ENCODE results near the gene BTBD2.

- TF ChIP-seq CTCF (IDR thresholded peaks at IDR 0.05) (no peak), ZFX (IDR thresholded peaks at IDR 0.05; ENCODE audit: borderline replicate concordance) (no peak)
These were observed 45.3 kb downstream of the BTBD2 start for GRCh38 chr19:1970003-1970805.

Data from 22Rv1 (cell line).